Measurements from ENCODE around the gene FAM168B.
"Not testable (repeated sequence)": the region's sequence is repeated elsewhere in the genome, so short reads cannot be mapped to it uniquely, and the experiment has no call there.

FAM168B gene

GRCh38 chr2:131094463-131095281 is 1.4 kb upstream of the FAM168B start:
- no peak for DNase-seq

- DNase-seq: no peak
Observed at GRCh38 chr2:131093696-131094462, 619 bp upstream of the FAM168B start.

GRCh38 chr2:131092458-131093005 is 728 bp downstream of the FAM168B start:
- DNase-seq: no peak

- DNase-seq: no peak
Observed at GRCh38 chr2:131085646-131086045, 7.6 kb downstream of the FAM168B start.

- DNase-seq: no peak
Observed at GRCh38 chr2:131081190-131081589, 12.1 kb downstream of the FAM168B start.

- DNase-seq: not testable (repeated sequence)
Observed at GRCh38 chr2:131079931-131080330, 13.3 kb downstream of the FAM168B start.

- no peak for DNase-seq
Observed at GRCh38 chr2:131077966-131078365, 15.3 kb downstream of the FAM168B start.

- no peak for DNase-seq
Observed at GRCh38 chr2:131077182-131077846, 15.9 kb downstream of the FAM168B start.

- no peak for DNase-seq
Observed at GRCh38 chr2:131076707-131077106, 16.6 kb downstream of the FAM168B start.

- not testable (repeated sequence) for DNase-seq
Observed at GRCh38 chr2:131075578-131075977, 17.7 kb downstream of the FAM168B start.

- DNase-seq: not testable (repeated sequence)
Observed at GRCh38 chr2:131068172-131068571, 25.1 kb downstream of the FAM168B start.

- DNase-seq: no peak
Observed at GRCh38 chr2:131067465-131068125, 25.7 kb downstream of the FAM168B start.

- DNase-seq: no peak
Observed at GRCh38 chr2:131064589-131065512, 28.4 kb downstream of the FAM168B start.

GRCh38 chr2:131063501-131064283 is 29.6 kb downstream of the FAM168B start:
- no peak for DNase-seq

GRCh38 chr2:131058920-131059319 is 34.3 kb downstream of the FAM168B start:
- no peak for DNase-seq

- no peak for DNase-seq
Observed at GRCh38 chr2:131058214-131058843, 34.9 kb downstream of the FAM168B start.

- no peak for DNase-seq
Observed at GRCh38 chr2:131056932-131057287, 36.4 kb downstream of the FAM168B start.

- no peak for DNase-seq
Observed at GRCh38 chr2:131056204-131056931, 36.9 kb downstream of the FAM168B start.

Measured in activated CD4-positive, alpha-beta T cell treated with anti-CD3 and anti-CD28 coated beads for 1 hour (primary cell).